Measurements from ENCODE around the gene RAD17.
A peak's percentile ranks its signal among the peaks of the same experiment; 100 is the strongest.
"Not testable (repeated sequence)": the region's sequence is repeated elsewhere in the genome, so short reads cannot be mapped to it uniquely, and the experiment has no call there.

The RAD17 gene

GRCh38 chr5:69416699-69417098, 47.1 kb downstream of the RAD17 start:
- TF ChIP-seq, protein P1, sequence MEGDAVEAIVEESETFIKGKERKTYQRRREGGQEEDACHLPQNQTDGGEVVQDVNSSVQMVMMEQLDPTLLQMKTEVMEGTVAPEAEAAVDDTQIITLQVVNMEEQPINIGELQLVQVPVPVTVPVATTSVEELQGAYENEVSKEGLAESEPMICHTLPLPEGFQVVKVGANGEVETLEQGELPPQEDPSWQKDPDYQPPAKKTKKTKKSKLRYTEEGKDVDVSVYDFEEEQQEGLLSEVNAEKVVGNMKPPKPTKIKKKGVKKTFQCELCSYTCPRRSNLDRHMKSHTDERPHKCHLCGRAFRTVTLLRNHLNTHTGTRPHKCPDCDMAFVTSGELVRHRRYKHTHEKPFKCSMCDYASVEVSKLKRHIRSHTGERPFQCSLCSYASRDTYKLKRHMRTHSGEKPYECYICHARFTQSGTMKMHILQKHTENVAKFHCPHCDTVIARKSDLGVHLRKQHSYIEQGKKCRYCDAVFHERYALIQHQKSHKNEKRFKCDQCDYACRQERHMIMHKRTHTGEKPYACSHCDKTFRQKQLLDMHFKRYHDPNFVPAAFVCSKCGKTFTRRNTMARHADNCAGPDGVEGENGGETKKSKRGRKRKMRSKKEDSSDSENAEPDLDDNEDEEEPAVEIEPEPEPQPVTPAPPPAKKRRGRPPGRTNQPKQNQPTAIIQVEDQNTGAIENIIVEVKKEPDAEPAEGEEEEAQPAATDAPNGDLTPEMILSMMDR (IDR thresholded peaks at IDR 0.05; ENCODE audit: control extremely low read depth, extremely low read depth, low read depth, missing control alignments), result no peak
- POLR2A ChIA-PET, result no interaction called here
- no peak for DNase-seq (ENCODE audit: extremely low spot score)
- CTCF ChIA-PET, result no interaction called here

DNA sequence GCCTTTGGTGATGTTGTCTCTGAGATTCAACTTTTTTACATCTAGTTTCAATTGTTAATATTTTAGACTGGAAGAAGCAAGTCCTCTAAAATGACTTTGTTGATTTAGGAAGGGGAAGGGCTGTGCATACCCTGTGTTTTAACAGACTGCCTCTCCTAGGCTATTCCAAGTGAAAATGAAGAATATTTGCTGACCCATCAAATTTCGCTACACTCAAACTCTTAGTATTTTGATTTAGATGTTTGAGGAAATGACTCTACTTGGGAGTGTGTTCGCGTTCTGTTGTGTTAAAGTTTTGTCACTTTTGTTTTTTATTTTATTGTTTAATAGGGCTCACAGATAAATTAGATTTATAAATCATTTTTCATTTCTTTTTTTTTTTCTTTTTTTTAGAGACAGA, 48.9 kb downstream of the RAD17 start:
- TF ChIP-seq, protein P1 (IDR thresholded peaks at IDR 0.05; ENCODE audit: control extremely low read depth, extremely low read depth, low read depth, missing control alignments), result no peak
- DNase-seq (ENCODE audit: extremely low spot score), result no peak
- POLR2A ChIA-PET, result no interaction called here
- CTCF ChIA-PET, result no interaction called here

DNA sequence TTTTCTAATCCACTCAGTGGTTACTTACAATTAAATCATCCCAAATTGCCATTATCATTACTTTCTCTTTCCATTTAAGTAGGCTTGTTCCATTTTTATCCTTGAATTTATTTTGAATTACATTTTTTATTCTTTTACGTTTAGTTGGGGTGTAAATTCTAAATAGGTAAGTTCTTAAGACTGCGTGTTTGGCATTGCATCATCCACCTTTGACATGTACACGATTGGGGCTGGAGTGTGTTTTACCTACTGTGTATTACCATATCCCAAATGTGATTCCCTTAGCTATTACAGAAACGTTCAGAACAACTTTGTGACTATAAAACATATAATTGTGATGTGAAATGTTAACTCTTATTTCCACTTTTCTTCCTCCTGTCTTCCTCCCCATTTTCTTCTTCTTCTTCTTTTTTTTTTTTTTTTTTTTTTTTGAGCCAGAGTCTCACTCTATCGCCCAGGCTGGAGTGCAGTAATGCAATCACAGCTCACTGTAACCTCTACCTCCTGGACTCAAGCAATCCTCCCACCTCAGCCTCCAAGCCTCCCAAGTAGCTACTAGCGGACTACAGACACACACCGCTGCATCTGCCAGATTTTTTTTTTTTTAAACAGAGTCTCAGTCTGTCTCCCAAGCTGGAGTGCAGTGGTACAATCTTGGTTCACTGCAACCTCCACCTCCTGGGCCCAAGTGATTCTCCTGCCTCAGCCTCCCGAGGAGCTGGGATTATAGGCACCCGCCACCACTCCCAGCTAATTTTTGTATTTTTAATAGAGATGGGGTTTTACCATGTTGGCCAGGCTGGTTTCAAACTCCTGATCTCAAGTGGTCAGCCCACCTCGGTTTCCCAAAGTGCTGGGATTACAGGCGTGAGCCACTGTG, 62.0 kb downstream of the RAD17 start:
- no peak for DNase-seq (ENCODE audit: extremely low spot score)
- ChIA-PET CTCF (interaction anchor here (1.3 kb wide), 1 partner anchor 9 kb away, joined by 4 read pairs; no protein-coding TSS in a partner anchor), POLR2A (no interaction called here)
- TF ChIP-seq, protein P1 (IDR thresholded peaks at IDR 0.05; ENCODE audit: control extremely low read depth, extremely low read depth, low read depth, missing control alignments), result no peak

- CTCF ChIA-PET, result interaction anchor here (1.0 to 1.3 kb wide), 2 partner anchors 10 to 12 kb away, joined by 3 to 4 read pairs; no protein-coding TSS in a partner anchor
- peak; percentile 53 for DNase-seq (ENCODE audit: extremely low spot score)
- POLR2A ChIA-PET, result no interaction called here
- TF ChIP-seq, protein P1 (IDR thresholded peaks at IDR 0.05; ENCODE audit: control extremely low read depth, extremely low read depth, low read depth, missing control alignments), result no peak
Measured at GRCh38 chr5:69432412-69433206, 63.0 kb downstream of the RAD17 start.

DNA sequence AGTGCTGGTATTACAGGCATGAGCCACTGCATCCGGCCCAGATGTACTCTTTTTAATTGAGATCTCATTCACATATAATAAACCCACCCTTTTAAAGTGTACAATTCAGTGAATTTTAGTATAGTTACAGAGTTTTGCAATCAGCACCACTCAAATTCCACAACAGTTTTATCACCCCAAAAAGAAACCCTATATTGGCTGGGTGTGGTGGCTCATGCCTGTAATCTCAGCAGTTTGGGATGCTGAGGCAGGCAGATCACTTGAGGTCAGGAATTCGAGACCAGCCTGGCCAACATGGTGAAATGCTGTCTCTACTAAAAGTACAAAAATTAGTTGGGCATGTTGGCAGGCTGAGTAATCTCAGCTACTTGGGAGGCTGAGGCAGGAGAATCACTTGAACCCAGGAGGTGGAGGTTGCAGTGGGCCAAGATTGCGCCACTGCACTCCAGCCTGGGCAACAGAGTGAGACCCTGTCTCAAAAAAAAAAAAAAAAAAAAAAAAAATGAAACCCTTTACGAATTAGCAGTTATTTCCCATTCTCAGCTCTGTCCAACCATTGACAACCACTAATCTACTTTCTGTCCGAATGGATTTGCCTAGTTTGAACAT, 65.8 kb downstream of the RAD17 start:
- POLR2A ChIA-PET; CTCF ChIA-PET; DNase-seq (ENCODE audit: extremely low spot score): not testable (repeated sequence)

DNA sequence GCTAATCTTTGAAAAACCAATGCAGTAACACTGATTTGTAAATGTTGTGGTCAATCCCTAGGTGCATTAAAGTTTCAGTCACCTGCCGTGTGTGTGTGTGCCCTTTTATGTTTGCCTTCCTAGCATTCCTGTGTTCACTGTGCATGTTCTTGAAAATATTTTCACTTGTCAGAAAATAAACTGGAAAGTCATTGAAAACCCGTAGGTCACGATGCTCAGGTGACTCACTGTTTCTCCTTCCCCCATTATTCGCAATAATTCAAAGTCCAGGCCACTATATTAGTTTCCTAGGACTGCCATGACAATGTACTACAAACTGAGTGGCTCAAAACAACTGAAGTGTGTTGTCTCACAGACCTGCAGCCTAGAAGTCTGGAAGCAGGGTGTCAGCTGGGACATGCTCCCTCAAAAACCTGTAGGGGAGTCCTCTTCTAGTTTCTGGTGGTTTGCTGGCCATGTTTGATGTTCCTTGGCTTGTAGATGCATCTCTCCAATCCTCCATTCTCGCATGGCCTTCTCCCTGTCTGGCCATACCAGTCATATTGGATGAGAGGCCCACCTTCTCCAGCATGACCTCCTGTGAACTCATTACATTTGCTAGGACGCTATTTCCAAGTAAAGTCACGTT, 74.6 kb downstream of the RAD17 start:
- CTCF ChIA-PET, result interaction anchor here (0.8 kb wide), 1 partner anchor 30 kb away, joined by 3 read pairs; no protein-coding TSS in a partner anchor
- POLR2A ChIA-PET, result no interaction called here
- TF ChIP-seq, protein P1 (IDR thresholded peaks at IDR 0.05; ENCODE audit: control extremely low read depth, extremely low read depth, low read depth, missing control alignments), result no peak
- no peak for DNase-seq (ENCODE audit: extremely low spot score)
